HG02623 (cell line): ENCODE data around the gene MYADM.

Experiments
- ATAC-seq: cut with Tn5 transposase; IDR thresholded peaks from one replicate; pipeline ENCODE4 v1.9.1; 2021; ENCODE audit warnings: moderate library complexity; ENCODE audit not compliant: unreplicated experiment

MYADM gene

DNA sequence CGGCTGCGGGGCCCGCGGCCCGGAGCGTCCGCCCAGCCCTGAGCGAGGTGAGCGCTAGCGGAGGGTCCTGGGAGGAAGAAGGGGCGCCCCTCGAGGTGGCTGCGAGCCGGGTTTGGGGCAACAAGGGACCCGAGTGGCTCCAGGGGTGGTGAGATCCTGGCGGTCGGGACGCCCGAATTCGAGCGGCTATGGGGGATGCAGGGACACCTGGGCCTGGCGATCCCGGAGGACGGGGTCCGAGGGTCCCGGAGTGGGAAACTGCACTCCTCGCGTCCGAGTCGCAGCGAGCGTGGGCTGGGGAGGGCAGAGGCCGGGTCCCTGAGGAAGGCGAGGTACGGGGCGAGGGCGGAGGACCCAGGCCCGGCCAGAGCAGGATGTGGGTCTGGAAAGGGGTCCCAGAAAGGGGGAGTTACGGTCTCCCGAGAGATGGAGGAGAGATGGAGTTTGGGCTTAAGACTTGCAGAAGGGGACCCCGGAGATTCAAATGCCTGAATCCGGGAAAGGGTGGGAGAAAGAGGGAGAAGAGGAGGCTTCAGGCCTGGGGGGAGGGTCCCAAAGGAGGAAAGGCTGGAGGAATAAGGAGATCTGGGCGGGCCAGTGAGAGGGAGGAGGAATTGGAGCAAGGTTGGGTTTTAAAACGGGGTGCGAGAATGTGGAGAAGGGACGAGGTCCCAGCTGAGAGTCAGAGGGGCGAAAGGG lies 41.9 kb downstream of the MYADM start:
- ATAC-seq: no peak

DNA sequence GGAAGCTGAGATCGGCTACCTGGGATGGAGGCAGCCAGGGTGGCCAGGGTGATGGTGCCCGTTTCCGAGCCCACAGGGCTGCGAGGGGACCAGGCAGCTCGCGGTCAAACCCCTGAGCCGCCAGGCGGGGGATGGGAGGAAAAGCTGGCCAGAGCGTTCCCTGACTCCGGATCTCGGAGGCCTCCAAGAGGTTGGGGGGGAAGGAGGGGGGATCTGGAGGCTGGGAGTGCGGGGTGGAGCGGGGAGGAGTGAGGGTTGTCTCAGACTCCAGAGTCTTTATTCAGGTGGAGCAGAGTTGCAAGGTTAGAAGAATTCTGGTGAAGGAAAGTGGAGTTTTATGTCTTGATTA lies 42.5 kb downstream of the MYADM start:
- no peak for ATAC-seq

DNA sequence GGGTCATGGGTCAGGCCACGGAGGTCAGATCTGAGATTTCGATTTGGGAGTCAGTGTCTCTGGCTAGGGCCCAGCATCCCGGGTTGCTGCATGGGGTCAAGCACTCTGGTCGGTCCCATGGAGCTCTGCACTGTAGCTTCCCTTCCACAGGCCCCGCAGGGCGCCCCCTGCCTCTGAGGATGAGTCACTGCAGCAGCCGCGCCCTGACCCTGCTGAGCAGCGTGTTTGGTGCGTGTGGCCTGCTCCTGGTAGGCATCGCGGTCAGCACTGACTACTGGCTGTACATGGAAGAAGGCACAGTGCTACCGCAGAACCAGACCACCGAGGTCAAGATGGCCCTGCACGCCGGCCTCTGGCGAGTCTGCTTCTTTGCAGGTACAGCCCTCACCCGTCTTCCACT lies 45.0 kb downstream of the MYADM start:
- no peak for ATAC-seq

DNA sequence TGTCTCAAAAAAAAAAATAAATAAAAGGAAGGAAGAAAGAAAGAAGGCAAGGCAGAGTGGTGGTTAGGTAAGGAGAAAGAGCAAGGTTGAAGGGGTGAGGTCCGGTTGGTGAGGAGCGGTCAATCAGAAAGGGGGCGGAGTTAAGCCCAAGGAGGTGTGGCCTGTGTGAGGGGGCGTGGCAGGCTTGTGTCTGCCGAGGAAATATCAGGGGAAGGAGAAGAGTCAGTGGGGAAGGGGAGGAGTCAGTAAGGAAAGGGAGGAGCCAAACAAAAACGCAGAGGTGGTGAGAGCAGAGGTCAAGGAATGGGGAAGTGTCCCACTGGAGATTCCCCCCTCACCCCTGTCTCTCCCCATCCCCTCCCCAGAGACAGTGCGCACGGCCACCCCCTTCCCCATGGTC lies 47.3 kb downstream of the MYADM start:
- ATAC-seq: no peak

GRCh38 chr19:53916004-53916403 lies 48.3 kb downstream of the MYADM start:
- no peak for ATAC-seq

DNA sequence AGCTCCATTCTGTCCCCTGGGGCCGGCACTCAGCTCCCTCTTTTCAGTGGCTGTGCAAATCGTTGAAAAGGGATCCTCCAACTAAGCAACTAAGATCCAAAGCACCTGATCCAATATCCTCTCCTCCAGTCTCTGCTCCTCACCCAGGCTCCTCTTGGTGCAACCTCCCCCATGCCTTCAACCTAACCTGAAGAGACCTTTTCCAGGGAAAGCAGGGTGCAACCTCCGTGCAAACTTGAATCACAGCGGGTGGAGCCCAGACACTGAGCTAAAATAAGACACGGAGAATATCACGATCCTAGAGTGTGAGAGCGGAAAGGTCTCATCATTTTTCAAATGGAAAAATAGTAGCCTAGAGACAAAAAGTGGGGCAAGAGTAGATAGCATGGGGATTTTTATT lies 49.7 kb downstream of the MYADM start:
- ATAC-seq: no peak
